ELR (cell line): Measurements from ENCODE around the gene CMAS.
"Not testable (repeated sequence)": the region's sequence is repeated elsewhere in the genome, so short reads cannot be mapped to it uniquely, and the experiment has no call there.

Source experiments
- DNase-seq: peaks from one replicate; pipeline ENCODE4 v3.0.0-alpha.2; 2015; ENCODE audit warnings: low read depth

Gene CMAS

GRCh38 chr12:22047494-22047893 is 1.5 kb downstream of the CMAS start:
- no peak for DNase-seq

DNA sequence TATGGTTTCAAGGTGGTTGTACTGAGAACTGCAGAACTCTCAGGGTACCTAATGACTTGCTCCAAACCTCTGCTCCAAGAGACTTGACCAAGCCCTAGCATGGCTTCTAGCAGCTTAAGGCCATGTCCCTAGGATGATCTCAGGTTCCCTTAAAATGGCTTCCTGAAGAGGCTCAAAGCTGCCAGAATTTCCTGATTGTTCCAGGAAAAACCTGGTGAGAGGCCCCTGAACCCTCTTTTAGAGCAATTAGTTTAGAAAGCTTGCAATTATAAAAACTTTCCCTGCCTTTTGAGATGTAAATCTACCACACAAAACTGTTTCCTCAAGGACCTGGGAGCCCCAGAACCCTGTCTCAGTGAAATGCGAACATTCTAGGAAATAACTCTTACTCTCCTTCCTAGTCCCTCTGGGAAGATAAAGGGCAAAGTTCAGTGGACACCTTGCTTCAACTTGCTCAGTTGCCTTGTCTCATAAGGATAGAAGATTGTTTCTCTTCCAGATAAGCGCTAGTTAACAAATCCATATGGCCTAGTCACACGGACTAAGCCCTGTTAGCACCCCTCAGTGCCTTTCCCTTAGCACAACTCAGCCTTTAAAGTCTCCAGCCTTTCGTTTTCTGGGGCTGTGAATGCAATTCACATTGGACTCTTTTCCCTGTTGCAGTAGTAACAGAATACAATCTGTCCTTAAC is 2.5 kb downstream of the CMAS start:
- DNase-seq, result no peak

DNA sequence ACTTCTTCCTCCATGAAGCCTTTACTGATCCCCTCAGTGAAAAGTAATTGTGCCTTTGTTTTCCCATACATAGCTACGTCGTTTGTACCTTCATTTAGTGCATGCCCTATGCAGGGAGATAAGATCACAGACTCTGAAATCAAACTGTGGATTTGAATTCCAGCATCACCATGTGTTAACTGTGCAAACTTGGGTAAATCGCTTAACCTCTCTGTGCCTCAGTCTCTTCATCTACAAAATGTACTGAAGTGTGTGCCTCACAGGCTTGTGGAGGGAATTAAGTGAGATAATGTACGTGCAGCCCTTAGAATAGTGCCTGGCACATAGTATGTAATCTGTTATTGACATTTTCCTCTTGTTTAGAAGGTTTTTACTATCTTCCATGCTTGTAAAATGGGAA is 4.1 kb downstream of the CMAS start:
- DNase-seq, result no peak

GRCh38 chr12:22051114-22051698 is 5.2 kb downstream of the CMAS start:
- no peak for DNase-seq

DNA sequence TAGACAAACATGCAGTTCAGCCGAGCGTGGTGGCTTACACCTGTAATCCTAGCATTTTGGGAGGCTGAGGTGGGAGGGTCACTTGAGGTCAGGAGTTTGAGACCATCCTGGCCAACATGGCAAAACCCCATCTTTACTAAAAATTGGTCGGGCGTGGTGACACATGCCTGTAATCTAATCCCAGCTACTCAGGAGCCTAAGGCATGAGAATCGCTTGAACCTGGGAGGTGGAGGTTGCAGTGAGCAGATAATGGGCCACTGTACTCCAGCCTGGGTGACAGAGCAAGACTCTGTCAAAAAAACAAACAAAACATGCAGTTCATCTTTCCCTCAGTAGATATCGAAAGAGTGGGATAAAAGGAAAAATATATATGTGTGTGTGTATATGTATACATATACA is 7.0 kb downstream of the CMAS start:
- DNase-seq, result not testable (repeated sequence)

GRCh38 chr12:22054155-22054554 is 8.1 kb downstream of the CMAS start:
- DNase-seq, result no peak

- no peak for DNase-seq
These were observed 10.6 kb downstream of the CMAS start for GRCh38 chr12:22056607-22057006.

- no peak for DNase-seq
These were observed 14.1 kb downstream of the CMAS start for GRCh38 chr12:22059976-22060647.

- DNase-seq, result no peak
These were observed 18.9 kb downstream of the CMAS start for GRCh38 chr12:22064968-22065367.

- no peak for DNase-seq
These were observed 20.3 kb downstream of the CMAS start for GRCh38 chr12:22066310-22066709.

GRCh38 chr12:22069851-22070250 is 23.8 kb downstream of the CMAS start:
- DNase-seq, result no peak

- DNase-seq, result no peak
These were observed 36.2 kb downstream of the CMAS start for GRCh38 chr12:22082190-22082701.

- DNase-seq, result peak; percentile 46
These were observed 37.1 kb downstream of the CMAS start for GRCh38 chr12:22083167-22083566.

GRCh38 chr12:22084852-22085251 is 38.8 kb downstream of the CMAS start:
- no peak for DNase-seq

GRCh38 chr12:22088886-22089285 is 42.9 kb downstream of the CMAS start:
- DNase-seq, result no peak

- no peak for DNase-seq
These were observed 43.5 kb downstream of the CMAS start for GRCh38 chr12:22089486-22089885.

GRCh38 chr12:22099062-22099461 is 53.0 kb downstream of the CMAS start:
- not testable (repeated sequence) for DNase-seq

DNA sequence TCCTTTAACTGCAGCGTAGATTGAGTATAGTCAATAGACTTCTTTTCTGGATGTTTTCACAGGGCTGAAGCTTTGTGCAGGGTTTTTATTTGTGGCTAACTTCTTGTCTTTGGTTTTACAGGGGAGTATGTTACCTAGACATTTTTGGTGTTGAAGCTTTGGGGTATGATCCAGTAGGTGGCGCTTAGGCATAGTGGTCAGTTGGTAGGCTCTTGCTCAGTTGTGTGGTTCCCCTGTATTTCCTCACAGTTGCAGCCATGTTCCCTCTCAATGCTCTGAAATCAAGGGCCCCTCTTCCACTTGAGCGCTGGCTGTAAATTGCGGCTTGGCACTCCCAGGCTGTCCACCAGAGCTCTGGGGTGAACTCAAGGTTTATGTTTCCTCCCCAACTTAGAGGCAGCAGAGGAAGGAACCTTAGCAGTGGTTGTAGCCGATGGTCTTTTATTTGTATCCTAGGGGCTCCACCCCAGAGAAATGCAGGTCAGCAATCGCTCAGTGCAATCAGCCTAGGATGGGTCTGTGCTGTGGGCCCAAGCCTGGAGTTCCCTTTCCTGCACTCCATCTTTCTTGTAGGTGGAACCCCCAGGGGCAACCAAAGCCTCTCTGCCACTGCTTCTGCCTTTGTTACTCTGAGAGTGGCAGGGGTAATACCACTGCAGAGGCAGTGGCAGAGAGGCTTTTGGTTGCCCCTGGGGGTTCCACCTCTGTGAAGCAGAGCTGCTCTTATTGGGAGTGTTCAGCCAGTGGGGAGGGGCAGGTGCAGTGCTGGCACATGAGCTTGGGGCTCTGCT is 55.1 kb downstream of the CMAS start:
- peak; percentile 71 for DNase-seq

- DNase-seq, result peak; percentile 78
These were observed 55.8 kb downstream of the CMAS start for GRCh38 chr12:22101749-22102243.

DNA sequence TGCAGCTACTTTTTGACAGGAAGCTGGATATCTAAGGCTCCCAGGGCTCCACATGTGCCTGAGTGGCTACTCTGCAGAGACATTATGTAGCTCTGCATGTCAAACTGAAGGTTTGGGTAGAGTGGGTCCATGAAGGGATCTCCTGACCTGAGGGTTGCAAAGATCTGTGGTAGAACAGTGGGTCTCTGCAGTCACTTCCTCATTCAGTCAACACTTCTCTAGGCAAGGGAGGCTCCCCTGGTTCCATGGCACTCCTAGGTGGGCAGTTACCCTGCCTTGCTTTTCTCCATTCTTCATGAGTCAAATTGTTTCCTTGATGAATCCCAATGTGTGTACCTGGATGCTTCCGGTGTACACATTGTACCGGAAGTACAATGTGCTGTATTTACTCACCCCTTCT is 57.4 kb downstream of the CMAS start:
- DNase-seq, result no peak

DNA sequence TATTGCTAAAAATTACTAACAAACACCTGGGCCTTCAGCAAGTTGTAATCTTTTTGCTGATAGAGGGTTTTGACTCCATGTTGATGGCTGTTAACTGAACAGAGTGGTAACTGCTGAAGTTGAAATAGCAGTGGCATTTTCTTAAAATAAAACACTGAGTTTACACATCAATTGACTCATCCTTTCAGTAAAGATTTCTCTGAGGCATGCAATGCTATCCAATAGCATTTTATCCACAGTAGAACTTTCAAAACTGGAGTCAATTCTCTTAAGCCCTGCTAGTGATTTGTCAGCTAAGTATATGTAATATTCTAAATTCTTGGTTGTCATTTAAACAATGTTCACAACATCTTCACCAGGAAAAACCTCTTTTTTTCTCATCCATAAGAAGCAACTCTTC is 59.5 kb downstream of the CMAS start:
- DNase-seq, result no peak

DNA sequence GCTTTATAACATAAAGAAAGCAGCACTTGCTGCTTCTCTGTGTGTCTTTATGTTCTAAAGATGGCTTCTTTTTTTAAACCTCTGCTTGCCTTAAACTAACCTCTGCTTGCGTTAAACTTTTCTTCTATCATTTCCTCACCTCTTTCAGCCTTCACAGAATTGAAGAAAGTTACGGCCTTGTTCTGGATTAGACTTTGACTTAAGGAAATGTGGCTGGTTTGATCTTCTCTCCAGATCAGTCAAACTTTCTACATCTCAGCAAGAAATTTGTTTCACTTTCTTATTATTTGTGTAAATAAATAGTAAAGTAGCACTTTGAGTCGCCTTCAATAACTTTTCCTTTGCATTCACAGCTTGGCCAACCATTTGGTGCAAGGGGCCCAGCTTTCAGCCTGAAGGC is 64.2 kb downstream of the CMAS start:
- no peak for DNase-seq
